Activated effector memory CD4-positive, alpha-beta T cell treated with Interleukin-2 at 50 U/mL for 16 hours (primary cell): ENCODE results near the gene LRRK1.

Experiments used
- DNase-seq: peaks from one replicate; pipeline ENCODE4 v3.0.0-alpha.2; 2020

Gene LRRK1

DNA sequence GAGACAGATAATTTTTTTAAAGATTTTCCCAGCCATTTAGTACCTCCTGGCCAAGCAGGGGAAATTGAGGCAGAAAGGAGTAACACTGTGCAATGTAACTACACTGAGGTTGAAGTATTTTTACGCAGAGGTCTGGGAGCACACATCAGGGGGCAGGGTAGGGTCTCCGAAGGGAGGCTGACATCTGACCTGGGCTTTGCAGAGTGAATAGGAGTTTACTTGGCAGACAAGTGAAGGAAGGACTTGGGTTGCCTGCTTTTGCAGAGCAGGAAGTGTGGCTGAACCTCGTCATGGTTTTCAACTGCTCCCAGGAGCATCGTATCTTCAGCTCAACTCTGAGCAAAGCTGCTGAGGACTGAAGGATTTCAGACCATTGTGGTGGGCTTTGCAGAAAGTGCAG is 66.2 kb downstream of the LRRK1 start:
- DNase-seq = no peak

DNA sequence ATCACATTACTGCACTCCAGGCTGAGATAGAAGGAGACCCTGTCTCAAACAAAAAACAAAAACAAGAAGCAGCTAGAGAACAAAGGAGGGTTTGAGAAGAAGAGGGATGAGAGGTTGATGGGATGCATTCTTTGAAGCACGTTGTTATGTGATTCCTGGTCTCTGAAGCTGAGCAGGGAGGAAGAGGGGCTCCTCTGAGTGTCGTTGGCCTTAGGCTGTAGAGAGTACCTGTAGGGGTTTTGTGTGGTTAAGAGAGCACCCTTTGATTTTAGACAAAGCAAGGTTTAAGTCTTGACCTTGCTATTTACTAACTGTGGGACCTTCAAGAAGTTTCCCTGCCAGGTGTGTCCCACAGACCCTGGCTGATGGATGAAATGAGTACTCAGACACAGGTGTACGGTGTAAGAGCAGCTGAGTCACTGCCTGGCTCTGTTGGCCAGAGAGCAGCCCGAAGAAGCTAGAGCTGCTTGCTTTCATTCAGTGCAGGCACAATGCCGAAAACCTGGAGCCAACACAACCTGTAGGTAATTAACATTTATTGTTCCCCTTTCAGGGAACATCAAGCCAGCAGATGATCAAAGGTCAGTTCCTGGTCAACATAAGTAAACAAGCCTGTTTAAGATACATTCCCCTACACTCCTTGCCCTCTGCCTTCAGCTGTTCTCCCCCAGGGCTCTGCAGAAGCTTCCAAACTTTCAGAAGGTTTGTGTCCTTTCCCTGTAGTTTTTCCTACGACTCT is 67.2 kb downstream of the LRRK1 start:
- no peak for DNase-seq

- no peak for DNase-seq
These were observed 68.0 kb downstream of the LRRK1 start for GRCh38 chr15:100987143-100987542.

DNA sequence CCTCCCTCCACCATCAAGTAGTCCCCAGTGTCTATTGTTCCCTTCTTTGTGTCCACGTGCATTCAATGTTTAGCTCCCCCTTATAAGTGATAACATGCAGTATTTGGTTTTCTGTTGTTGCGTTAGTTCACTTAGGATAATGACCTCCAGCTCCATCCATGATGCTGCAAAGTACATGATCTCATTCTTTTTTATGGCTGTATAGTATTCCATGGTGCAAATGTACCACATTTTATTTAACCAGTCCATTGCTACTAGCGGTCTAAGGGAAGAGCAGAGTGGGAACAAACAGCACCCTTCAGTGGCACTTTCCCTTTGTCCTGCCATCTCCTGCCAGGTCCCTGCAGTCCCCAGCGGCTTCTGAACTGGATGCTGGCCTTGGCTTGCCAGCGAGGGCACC is 69.1 kb downstream of the LRRK1 start:
- DNase-seq = no peak

DNA sequence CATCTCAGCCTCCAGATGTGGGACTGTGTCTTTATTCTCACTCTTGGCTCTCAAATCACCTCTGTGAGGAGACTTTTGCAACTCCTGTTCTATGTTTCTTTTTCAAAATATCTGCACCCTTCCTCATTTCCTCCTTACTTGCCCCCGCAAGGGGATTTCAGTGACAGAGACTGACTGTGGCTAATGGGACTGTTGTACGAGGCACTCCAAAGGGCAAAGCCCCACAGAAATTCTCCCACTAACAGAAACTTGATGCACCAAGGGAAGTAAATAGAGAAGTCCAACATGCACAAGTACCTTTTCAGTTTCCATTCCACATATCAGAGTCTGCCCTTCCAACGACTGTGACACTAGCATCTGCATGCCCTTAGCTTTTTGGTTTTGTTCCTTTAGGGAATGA is 69.7 kb downstream of the LRRK1 start:
- no peak for DNase-seq

DNA sequence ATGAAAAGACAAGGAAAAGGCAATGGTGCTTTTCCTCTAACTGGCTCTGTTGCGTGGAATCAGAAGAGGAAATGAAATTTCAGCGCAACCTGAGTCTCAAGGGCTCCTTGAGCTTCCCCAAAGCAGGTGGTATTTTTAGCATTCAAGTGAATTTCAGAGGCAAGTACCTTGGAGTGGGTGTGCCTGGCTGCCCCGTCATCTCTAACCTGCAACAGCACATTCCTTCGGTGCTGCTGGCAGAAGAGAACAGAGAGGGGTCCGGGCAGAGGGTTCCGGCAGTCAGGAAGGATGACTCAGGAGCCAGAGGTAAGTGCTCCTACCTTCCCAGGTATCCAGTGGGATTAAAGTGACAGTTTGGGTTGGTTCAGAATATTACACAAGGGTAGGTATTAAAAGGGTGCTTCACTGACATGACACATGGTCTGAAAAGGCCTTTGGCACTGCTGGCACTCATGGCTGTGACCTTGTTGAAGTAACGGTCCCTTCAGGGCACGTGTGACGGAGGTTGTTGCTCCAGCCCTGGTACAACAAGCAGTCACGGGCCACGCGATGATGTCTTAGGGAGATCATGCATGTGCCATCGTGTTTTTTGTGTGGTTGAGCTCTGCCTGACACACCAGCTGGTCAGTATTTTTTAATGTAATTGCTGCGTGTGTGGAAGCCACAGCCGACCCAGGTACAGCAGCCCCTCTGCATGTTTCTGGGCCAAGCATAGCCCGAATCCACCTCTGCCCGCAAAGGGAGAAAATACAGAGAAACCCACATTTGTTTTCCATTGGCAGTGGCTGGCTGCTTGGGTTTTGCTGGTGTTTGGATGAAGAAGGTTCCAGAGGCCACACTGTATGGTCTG is 75.7 kb downstream of the LRRK1 start:
- no peak for DNase-seq

DNA sequence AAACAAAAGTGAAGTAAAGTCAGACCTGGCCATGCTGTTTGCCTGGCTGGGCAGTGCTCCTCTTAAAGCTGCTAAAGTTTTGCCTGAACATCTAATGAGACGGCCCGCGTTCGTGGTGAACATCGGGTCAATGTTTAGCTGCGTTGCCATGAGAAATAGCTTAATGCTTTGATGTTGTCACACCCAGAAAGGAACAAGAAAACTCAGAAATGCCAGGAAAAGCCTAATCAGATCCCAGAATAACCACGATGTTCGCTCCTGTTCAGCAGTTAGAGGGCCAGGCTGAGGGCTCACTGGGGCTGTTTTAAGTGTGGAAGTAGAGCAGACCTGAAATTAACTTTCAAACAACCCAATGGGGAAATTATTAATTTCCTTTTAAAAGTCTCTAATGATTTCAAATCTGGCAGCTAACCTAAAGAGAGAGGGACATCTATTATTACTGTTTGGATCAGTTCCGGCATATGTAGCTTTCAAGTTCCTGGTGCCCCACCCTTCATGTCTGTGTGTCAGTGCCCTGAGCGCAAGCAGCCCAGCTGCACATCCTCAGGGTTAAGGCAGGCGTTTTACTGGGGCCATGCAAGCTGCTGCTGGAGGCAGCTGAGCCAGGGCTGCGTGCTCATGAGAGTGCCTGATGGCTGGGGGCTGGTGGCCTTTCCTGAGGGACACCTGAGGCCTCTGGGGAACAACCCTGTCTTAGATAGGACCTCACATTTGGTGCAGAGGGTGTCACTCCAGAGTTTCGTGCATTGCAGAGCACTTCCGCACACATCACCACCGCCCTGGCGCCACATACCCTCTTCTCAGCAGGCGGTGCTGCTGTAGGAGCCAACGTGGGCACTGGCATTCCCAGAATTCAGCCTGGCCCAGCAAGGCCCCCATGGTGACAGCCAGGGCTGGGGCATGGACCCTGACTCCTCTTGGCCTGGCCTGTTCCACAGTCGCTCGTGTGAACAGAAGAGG is 76.6 kb downstream of the LRRK1 start:
- DNase-seq = no peak

DNA sequence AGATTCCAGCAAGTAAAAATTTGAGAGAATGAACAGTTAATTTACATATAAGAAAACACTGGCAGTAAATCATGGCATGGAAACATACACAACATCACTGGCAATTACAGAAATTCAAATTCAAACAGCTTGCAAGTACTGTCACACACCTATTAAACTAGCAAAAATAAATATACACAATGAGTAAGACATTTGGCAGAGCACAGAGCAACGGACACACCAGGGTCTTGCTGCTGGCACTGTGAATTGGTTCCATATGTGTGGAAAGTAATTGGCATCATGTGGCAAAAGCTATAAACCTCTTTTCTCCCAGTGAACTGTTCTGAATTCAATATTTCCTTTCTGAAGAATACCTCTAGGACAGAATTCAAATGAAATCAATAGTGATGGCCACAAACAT is 78.3 kb downstream of the LRRK1 start:
- no peak for DNase-seq

DNA sequence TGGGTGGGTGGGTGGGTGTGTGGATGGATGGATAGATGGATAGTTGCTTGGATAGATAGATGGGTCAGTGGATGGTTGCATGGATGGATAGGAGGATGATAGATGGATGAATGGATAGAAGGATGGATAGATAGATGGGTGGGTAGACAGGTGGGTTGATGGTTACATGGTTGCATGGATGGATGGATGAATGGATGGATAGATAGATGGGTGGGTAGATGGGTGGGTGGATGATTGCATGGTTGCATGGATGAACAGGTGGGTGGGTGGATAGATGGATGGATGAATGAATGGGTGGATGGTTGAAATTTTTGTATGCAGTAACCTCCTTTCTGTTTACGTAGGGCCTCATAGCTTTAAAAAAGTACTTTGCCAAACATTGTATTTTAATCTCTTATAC is 79.5 kb downstream of the LRRK1 start:
- no peak for DNase-seq

DNA sequence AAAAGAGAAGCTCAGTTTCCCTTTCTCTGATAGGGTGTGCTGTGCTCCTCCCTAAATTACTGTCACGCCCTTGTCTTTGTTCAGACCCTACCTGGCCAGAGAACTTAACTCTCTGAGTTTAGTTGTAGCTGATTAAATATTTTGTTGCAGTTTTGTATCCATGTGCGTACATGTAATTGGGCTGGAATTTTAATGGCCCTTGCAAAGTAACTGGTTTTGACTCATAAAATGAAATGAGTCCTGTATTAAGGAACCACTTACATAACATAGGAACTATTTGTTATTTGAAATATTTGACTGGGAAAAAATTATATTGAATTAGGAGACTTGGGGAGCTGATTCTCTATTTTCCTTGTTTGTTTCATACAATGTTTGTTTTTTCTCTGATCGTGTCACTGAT is 80.2 kb downstream of the LRRK1 start:
- DNase-seq = no peak

- DNase-seq = no peak
These were observed 81.1 kb downstream of the LRRK1 start for GRCh38 chr15:101000271-101000681.

DNA sequence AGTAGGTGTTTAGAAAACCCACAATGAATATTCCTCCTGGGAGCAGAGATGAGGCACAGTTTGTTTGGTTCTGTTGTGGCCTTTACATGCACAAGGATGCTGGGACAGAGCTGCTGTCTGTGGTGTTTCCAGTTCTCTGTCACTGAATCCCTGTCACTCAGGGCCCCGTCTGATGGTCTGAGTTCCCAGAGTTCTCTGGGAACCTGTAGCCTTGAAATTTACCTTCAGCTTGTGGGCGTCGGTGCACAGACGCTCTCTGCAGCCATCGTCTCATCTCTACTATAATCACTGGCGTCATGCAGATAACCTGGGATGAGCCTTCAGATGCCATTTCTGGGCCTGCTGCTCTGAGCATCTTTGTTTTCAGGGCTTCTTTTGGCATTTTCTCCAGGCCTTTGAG is 81.9 kb downstream of the LRRK1 start:
- DNase-seq = no peak

- no peak for DNase-seq
These were observed 82.6 kb downstream of the LRRK1 start for GRCh38 chr15:101001796-101002195.

- DNase-seq = no peak
These were observed 83.9 kb downstream of the LRRK1 start for GRCh38 chr15:101003081-101003480.

DNA sequence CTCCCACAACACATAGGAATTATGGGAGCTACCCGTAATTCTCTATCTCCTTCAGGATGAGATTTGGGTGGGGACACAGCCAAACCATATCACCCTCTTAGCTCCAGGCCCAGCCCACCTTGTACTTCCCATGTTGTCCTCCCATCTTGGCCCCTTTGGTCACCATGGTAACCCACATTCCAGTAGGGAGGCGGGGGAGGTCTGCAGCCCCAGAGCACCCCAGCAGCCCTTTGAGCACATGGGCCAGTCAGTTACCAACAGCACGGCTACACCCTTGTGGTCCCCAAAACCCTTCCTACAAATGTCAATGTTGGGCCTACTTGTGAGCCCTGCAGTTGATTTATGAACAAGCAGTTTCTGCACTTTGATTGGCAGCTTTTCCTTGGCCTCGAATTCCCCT is 84.5 kb downstream of the LRRK1 start:
- no peak for DNase-seq

GRCh38 chr15:101004500-101004899 is 85.3 kb downstream of the LRRK1 start:
- no peak for DNase-seq

DNA sequence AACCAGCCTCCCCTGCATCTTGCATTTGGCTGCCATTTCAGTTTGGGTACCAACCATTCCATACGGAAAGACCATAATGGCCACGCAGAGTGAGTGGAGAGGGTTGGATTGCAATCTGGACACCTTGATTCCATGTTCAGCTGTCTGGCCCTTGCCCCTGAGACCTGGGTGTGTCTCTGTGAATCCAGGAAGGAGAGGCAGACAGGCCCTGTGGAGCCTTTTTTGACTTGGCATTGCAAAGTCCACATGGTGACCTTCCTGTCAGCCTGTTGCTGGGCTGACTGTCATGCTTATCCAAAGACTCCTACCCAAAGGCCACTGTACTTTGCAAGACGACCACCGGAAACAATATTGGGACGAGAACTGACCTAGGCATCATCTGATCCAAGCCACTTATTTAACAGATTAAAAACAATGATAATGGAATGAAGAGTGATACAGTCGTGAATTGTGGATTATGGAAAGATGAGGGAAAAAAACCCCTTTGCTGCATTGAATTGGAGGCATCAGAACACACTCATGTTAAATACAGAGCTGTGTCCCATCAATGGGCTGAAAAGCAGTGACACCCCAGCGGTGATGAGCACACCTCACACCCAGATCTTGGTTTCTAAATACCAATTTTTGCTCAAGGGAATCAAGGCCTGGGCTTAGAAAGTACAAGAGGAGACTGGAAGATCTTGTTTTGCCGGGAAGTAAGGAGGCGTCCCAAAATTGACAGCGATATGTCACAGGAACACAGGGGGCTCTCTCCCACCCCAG is 86.0 kb downstream of the LRRK1 start:
- DNase-seq = no peak

DNA sequence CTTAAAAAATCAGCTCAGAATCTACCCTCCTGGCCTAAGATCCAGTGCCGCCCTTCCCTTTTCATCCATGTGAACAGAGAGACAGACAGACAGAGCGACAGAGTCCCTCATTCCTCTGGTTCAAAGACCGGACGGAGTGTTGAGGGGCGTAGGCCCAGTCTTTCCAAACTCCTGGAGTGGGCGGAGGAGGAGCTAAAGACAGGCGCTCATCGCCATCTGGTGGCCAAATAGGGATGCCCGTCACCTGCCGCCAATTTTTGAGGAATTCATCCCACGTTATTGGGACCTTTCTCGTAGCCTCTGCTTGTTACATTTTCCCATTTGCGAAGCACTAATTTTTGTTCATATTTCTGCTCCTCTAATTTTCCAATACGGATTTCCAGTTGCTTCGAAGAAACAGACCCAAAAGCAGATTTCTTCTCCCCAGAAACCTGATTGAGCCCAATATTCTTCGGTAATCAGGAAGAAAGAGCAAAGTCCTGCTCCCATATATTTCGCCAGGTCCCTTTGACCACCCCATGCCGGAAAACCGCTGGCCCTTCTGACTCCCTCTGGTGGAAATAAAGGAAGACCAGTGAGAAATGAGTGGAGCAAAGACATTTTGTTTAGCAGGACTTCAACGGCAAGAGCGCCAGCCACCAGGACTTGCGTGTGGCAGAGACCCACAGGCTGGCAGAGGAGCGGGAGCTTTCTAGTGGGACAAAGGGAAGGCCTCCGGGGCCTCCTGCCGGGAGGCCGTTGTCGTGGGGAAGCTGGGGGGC is 88.0 kb downstream of the LRRK1 start:
- peak; percentile 28 for DNase-seq

DNA sequence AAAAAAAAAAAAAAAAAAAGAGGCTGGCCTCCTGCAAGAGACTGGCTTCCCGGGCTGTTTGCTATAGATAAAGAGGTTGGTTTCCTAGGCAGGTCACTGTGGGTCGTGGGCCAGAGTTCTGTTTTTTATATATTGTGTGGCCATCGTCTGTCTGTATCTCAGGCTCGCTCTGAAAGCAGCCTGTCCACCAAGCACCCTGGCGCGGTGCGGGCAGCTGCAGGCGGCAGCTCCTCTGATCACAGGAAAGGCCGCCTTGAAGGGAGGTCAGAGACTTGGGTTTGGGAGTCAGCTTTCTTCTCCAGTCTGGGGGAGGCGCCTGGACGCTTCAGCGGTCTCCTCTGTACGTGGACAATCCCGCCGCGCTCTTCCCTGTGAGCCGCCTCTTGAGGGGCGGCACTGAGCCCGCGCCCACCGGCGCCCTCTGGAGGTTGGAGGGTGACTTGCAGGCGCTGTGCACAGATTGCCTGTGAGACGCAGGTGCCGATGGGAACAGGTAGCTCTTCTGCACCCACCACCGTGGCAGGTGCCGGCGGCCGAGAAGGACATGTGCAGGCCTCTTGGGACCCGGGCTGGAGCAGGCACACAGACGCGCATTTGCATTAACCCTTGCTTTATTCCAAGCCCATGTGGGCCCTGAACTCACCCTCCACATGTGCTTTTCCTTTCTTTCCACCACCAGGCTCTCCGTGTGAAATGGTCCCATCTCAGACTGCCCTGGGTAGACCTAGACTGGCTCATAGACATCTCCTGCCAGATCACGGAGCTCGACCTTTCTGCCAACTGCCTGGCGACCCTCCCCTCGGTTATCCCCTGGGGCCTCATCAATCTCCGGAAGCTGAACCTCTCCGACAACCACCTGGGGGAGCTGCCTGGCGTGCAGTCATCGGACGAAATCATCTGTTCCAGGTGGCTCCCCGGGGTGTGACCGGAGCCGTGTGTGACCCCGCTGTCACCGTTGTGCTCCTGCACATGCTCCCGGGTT is 89.3 kb downstream of the LRRK1 start:
- DNase-seq = peak; percentile 81

DNA sequence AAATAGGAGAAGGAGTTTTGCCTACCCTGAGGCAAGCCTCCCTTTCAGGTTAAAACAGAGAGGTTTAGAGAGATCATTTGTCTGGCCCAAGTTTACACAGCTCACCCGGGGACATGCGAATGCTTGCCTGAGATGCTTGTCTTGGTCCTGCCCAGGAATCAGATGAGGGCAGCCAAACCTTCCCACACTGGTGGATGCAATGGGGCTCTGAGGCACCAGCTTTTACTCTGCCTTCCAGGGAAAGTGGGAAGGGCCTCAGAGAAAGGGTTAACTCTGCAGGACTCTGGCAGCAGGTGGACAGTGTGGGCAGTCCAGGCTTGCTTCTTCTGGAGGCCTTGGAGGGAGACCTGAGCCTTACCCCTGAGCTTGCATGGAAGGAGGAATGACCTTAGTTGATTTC is 90.0 kb downstream of the LRRK1 start:
- no peak for DNase-seq
